Measurements from ENCODE around the gene TULP4.
"Not testable (repeated sequence)": the region's sequence is repeated elsewhere in the genome, so short reads cannot be mapped to it uniquely, and the experiment has no call there.

Gene TULP4

GRCh38 chr6:158333094-158333493 is 20.8 kb downstream of the TULP4 start:
- DNase-seq (ENCODE audit: extremely low spot score), result no peak
- ChIA-PET POLR2A (interaction anchor here (0.5 kb wide), 1 partner anchor 44 kb away, joined by 3 read pairs; no protein-coding TSS in a partner anchor), CTCF (no interaction called here)
- TF ChIP-seq FOXK2 (IDR thresholded peaks at IDR 0.05), result no peak
- TF ChIP-seq FOXA1 (IDR thresholded peaks at IDR 0.05), result no peak
- no peak for TF ChIP-seq ARNT (IDR thresholded peaks at IDR 0.05)

DNA sequence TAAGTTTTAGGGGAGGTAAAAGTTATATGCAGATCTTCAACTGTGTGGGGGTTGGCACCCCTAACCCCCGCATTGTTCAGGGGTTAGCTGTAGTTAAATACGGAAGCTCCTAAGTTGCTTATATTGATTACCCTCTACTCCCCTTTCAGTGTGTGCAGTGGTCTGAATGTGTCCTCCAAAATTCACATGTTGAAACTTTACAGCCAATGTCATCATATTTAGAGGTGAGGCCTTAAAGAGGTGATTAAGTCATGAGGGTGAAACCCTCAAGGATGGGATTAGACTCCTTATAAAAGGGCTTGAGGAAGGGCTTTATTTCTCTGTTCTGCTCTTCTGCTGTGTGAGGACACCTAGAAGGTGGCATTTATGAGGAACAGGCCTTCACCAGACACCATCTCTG is 22.3 kb downstream of the TULP4 start:
- POLR2A ChIA-PET, result no interaction called here
- TF ChIP-seq TARDBP (IDR thresholded peaks at IDR 0.05) (no peak), ARNT (IDR thresholded peaks at IDR 0.05) (no peak)
- no peak for DNase-seq (ENCODE audit: extremely low spot score)
- CTCF ChIA-PET, result no interaction called here

DNA sequence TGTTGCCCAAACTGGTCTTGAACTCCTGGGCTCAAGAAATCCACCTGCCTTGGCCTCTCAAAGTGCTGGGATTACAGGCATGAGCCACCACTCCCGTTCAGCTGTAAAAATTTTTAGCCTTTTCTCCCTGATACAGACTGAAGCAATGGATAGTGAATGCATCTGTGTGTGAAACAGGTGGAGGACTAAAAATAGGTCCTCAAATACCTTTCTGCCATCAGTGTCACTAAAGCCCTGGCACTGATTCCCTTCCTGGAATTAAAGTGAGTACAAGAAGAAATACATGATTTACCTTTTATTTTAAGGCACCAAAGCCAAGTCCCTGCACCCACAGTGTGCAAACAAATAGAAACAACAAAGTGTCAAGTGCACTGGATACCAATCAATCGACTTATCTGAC is 25.1 kb downstream of the TULP4 start:
- no peak for DNase-seq (ENCODE audit: extremely low spot score)
- no peak for TF ChIP-seq CTBP1 (IDR thresholded peaks at IDR 0.05; ENCODE audit: borderline replicate concordance)
- no peak for TF ChIP-seq ZNF384 (IDR thresholded peaks at IDR 0.05)
- no peak for TF ChIP-seq SUZ12 (IDR thresholded peaks at IDR 0.05)
- TF ChIP-seq FOXK2 (IDR thresholded peaks at IDR 0.05), result no peak
- TF ChIP-seq TARDBP (IDR thresholded peaks at IDR 0.05), result no peak
- TF ChIP-seq ELF4 (IDR thresholded peaks at IDR 0.05), result no peak
- TF ChIP-seq L3MBTL2 (conservative IDR thresholded peaks at IDR 0.05), result no peak
- TF ChIP-seq BHLHE40 (IDR thresholded peaks at IDR 0.05; ENCODE audit: borderline replicate concordance), result no peak
- TF ChIP-seq HDGF (IDR thresholded peaks at IDR 0.05; ENCODE audit: borderline replicate concordance), result no peak
- no peak for TF ChIP-seq FOXA1 (IDR thresholded peaks at IDR 0.05)
- TF ChIP-seq PKNOX1 (IDR thresholded peaks at IDR 0.05), result no peak
- TF ChIP-seq NFRKB (IDR thresholded peaks at IDR 0.05), result no peak
- no peak for TF ChIP-seq ARNT (IDR thresholded peaks at IDR 0.05)
- no peak for TF ChIP-seq SP1 (IDR thresholded peaks at IDR 0.05)
- TF ChIP-seq FOXM1 (IDR thresholded peaks at IDR 0.05; ENCODE audit: borderline replicate concordance), result no peak
- no peak for TF ChIP-seq LEF1 (IDR thresholded peaks at IDR 0.05; ENCODE audit: borderline replicate concordance)
- POLR2A ChIA-PET, result no interaction called here
- CTCF ChIA-PET, result no interaction called here

DNA sequence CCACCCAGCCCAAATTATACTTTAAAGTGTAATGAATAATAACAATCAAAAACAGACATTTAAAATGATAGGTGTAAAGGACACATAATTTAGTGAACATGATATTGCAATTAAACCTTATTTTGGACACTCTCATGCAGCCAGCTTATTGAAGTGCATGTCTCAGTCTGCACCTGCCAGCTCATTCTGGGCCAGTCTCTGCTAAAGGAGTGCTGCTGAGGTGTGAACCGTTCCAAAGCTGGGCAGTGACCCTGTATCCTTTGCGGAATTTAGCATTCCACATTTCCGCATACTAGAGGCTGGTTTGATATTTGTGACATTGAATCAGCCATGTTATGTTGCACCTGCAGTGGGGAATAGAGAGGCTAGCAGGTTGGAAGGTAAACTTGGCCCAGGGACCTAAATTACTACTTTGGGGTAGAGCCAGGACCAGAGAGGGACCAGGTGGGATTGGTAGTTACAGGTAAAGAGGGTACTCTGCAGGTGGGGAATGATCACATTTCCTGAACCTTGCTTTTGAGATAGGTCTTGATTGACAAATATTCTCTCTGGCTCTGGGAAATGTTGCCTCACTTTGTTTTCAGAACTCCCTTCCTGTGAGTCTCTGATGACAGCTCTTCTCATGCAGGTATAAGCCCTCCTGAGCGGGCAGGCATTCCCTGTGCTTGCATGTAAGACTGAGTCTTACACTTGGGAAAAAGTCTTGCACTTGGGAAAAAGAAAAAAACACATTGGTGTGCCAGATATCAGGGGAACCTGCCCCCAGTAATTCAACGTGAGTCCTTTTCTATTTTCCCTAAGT is 26.2 kb downstream of the TULP4 start:
- ChIA-PET CTCF (interaction anchor here (0.6 kb wide), 1 partner anchor 577 kb away, joined by 3 read pairs; no protein-coding TSS in a partner anchor), POLR2A (no interaction called here)
- DNase-seq (ENCODE audit: extremely low spot score), result no peak

DNA sequence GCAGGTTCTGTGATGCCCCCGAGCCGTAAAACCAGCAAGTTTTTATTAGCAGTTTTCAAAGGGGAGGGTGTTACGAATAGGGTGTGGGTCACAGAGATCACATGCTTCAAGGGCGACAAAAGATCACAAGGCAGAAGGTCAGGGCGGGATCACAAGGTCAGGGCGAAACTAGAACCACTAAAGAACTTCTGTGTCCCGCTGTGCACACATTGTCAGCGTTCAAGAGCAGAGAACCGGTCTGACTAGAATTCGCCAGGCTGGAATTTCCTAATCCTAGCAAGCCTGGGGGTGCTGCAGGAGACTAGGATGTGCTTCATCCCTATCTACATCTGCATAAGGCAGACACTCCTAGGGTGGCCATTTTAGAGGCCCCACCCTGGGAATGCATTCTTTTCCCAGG is 26.9 kb downstream of the TULP4 start:
- POLR2A ChIA-PET; CTCF ChIA-PET; DNase-seq (ENCODE audit: extremely low spot score): not testable (repeated sequence)

More for the DNA sequence above, 26.2 kb downstream of the TULP4 start:
- TF ChIP-seq CTBP1 (IDR thresholded peaks at IDR 0.05; ENCODE audit: borderline replicate concordance), result no peak
- TF ChIP-seq SUZ12 (IDR thresholded peaks at IDR 0.05), result no peak
- no peak for TF ChIP-seq FOXM1 (IDR thresholded peaks at IDR 0.05; ENCODE audit: borderline replicate concordance)
- TF ChIP-seq FOXA1 (IDR thresholded peaks at IDR 0.05), result no peak
- TF ChIP-seq L3MBTL2 (conservative IDR thresholded peaks at IDR 0.05), result no peak

DNA sequence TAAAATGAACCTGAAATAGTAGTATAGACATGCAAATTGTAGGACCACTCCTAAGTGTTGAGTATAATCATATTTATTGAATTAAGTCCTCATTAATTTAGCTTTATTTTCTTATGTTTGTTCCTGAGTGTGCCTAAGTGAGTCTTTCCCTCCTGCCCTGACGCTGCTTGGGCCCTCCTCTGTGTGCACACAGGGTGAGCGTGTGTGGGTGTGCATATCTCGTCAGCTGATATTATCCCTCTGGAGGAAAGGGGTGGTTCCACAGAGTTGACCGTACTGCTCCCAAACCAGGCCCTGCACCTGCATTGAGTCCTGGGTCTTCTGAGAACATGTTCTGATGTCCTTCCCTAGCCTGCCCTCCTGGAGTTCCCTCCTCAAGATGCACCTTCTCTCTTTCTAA is 28.0 kb downstream of the TULP4 start:
- no peak for DNase-seq (ENCODE audit: extremely low spot score)
- ChIA-PET POLR2A (no interaction called here), CTCF (no interaction called here)
- no peak for TF ChIP-seq FOXK2 (IDR thresholded peaks at IDR 0.05)
- TF ChIP-seq SP1 (IDR thresholded peaks at IDR 0.05), result no peak
- no peak for TF ChIP-seq CTBP1 (IDR thresholded peaks at IDR 0.05; ENCODE audit: borderline replicate concordance)
- TF ChIP-seq ELF4 (IDR thresholded peaks at IDR 0.05), result no peak
- no peak for TF ChIP-seq ZNF384 (IDR thresholded peaks at IDR 0.05)
- no peak for TF ChIP-seq BHLHE40 (IDR thresholded peaks at IDR 0.05; ENCODE audit: borderline replicate concordance)
- TF ChIP-seq LEF1 (IDR thresholded peaks at IDR 0.05; ENCODE audit: borderline replicate concordance), result no peak
- TF ChIP-seq TARDBP (IDR thresholded peaks at IDR 0.05), result no peak
- no peak for TF ChIP-seq NFRKB (IDR thresholded peaks at IDR 0.05)
- no peak for TF ChIP-seq PKNOX1 (IDR thresholded peaks at IDR 0.05)
- no peak for TF ChIP-seq FOXA1 (IDR thresholded peaks at IDR 0.05)
- no peak for TF ChIP-seq L3MBTL2 (conservative IDR thresholded peaks at IDR 0.05)
- no peak for TF ChIP-seq ARNT (IDR thresholded peaks at IDR 0.05)
- TF ChIP-seq FOXM1 (IDR thresholded peaks at IDR 0.05; ENCODE audit: borderline replicate concordance), result no peak
- no peak for TF ChIP-seq SUZ12 (IDR thresholded peaks at IDR 0.05)

DNA sequence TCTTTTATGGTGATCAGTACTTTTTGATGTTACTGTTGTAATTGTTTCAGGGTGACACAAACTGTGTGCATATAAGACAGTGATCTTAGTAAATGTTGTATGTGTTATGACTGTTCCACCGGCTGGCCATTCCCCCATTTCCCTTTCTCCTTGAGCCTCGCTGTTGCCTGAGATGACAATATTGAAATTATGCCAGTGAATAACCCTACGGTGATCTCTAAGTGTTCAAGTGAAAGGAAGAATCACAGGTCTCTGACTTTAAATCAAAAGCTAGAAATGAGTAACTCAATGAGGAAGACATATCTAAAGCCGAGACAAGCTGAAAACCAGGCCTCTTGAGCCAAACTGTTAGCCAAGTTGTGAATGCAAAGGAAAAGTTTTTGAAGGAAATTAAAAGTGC is 32.3 kb downstream of the TULP4 start:
- no peak for DNase-seq (ENCODE audit: extremely low spot score)
- TF ChIP-seq L3MBTL2 (conservative IDR thresholded peaks at IDR 0.05), result no peak
- no peak for TF ChIP-seq FOXM1 (IDR thresholded peaks at IDR 0.05; ENCODE audit: borderline replicate concordance)
- no peak for TF ChIP-seq FOXK2 (IDR thresholded peaks at IDR 0.05)
- no peak for TF ChIP-seq SUZ12 (IDR thresholded peaks at IDR 0.05)
- TF ChIP-seq ARNT (IDR thresholded peaks at IDR 0.05), result no peak
- no peak for TF ChIP-seq SP1 (IDR thresholded peaks at IDR 0.05)
- no peak for TF ChIP-seq ZNF384 (IDR thresholded peaks at IDR 0.05)
- no peak for TF ChIP-seq NFRKB (IDR thresholded peaks at IDR 0.05)
- TF ChIP-seq BHLHE40 (IDR thresholded peaks at IDR 0.05; ENCODE audit: borderline replicate concordance), result no peak
- TF ChIP-seq HDGF (IDR thresholded peaks at IDR 0.05; ENCODE audit: borderline replicate concordance), result no peak
- no peak for TF ChIP-seq PKNOX1 (IDR thresholded peaks at IDR 0.05)
- no peak for TF ChIP-seq ELF4 (IDR thresholded peaks at IDR 0.05)
- TF ChIP-seq LEF1 (IDR thresholded peaks at IDR 0.05; ENCODE audit: borderline replicate concordance), result no peak
- TF ChIP-seq TARDBP (IDR thresholded peaks at IDR 0.05), result no peak
- TF ChIP-seq CTBP1 (IDR thresholded peaks at IDR 0.05; ENCODE audit: borderline replicate concordance), result no peak
- no peak for TF ChIP-seq FOXA1 (IDR thresholded peaks at IDR 0.05)
- ChIA-PET POLR2A (no interaction called here), CTCF (no interaction called here)

DNA sequence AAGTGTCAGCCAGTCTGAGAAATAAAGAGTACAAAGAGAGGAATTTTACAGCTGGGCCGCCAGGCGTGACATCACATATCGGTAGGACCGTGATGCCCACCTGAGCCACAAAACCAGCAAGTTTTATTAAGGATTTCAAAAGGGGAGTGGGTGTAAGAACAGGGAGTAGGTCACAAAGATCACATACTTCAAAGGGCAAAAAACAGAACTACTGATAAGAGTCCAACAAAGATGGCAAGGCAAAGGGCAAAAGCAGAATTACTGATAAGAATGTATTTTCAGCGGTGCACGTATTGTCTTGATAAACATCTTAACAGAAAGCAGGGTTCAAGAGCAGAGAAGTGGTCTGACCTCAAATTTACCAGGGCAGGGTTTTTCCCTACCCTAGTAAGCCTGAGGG is 33.2 kb downstream of the TULP4 start:
- CTCF ChIA-PET; POLR2A ChIA-PET; DNase-seq (ENCODE audit: extremely low spot score): not testable (repeated sequence)
